Mucosa of descending colon (tissue), 3 donors: ENCODE data around the gene ASTL. TPM values are rescaled to one million over a fixed set of nuclear protein-coding genes. Genes with fewer than 3 reads are reported as not detected.
"Not testable (repeated sequence)": the region's sequence is repeated elsewhere in the genome, so short reads cannot be mapped to it uniquely, and the experiment has no call there.

Experiments
- ATAC-seq: fragments of 200-7000 bp; cut with Tn5 transposase; one replicate; pipeline ENCODE4 v1.9.1; 2020; ENCODE audit warnings: mild to moderate bottlenecking, moderate library complexity
- DNase-seq, 3 donors: peaks; one replicate each; pipeline ENCODE4 v3.0.0-alpha.2; 2020
- H3K36me3 ChIP-seq: fragments of 200-600 bp; one replicate; pipeline ENCODE4 v1.8.0; 2021; ENCODE audit warnings: low read depth, mild to moderate bottlenecking
- H3K4me1 ChIP-seq: fragments of 200-600 bp; one replicate; pipeline ENCODE4 v1.8.0; 2021; ENCODE audit warnings: low read depth, mild to moderate bottlenecking
- H3K4me3 ChIP-seq: fragments of 200-600 bp; one replicate; pipeline ENCODE4 v1.8.0; 2021; ENCODE audit warnings: mild to moderate bottlenecking
- H3K9me3 ChIP-seq: fragments of 200-600 bp; one replicate; pipeline ENCODE4 v1.8.0; 2021; ENCODE audit warnings: mild to moderate bottlenecking
- CTCF ChIP-seq: fragments of 200-600 bp; IDR thresholded peaks from one replicate; pipeline ENCODE4 v1.8.0; 2022; ENCODE audit warnings: antibody characterized with exemption, mild to moderate bottlenecking
- intact Hi-C, 2 donors: fragments of 100-400 bp; cut with DNase I in 1 of 2; cut with micrococcal nuclease in 1 of 2; formaldehyde crosslinking; loops; one replicate each; pipeline versions ENCODE4 v1.11.0 to v1.11.1; 2022; cut with DNase I, micrococcal nuclease
- total RNA-seq, 3 donors: library from RNA; stranded (reverse); fragmentation: NEBNext Ultra II Directional in 2 of 3; extraction: Animal tissue kit (Norgen Biotek cat#: 25700) in 2 of 3; gene quantifications; one replicate each; pipeline versions ENCODE4 v1.2.1 to v1.2.4, GENCODE V29; 2021 to 2023
- donor health status: DM: no; HTN: no; CAD: no; lungs with moderate emphysema.
- donor health status: DM: no; HTN: no; CAD: no.
- donor health status: DM: no; HTN: yes; CAD: no.

ASTL gene
- total RNA-seq, 3 donors from 2014 or later = not detected

- peak; percentile 70 for ATAC-seq
- H3K4me3 ChIP-seq = no peak overlapping the region
- H3K4me1 ChIP-seq = no peaks in the 10 kb centered on the region
- no peak for TF ChIP-seq CTCF
- intact Hi-C loops = no loop called here
- no peaks in the 10 kb centered on the region for H3K9me3 ChIP-seq
- H3K36me3 ChIP-seq = no peaks in the 10 kb centered on the region
- DNase-seq = peak in 1 of 3 donors; percentile 76
Observed at GRCh38 chr2:96164459-96165184, 26.3 kb upstream of the ASTL start.

GRCh38 chr2:96163768-96164429 is 25.6 kb upstream of the ASTL start:
- Histone ChIP-seq H3K4me3 (no peak overlapping the region), H3K9me3 (no peaks in the 10 kb centered on the region), H3K4me1 (no peaks in the 10 kb centered on the region), H3K36me3 (no peaks in the 10 kb centered on the region)
- TF ChIP-seq CTCF = no peak
- DNase-seq (peak in 1 of 3 donors; percentile 82), ATAC-seq (peak; percentile 73)
- intact Hi-C loops = no loop called here

GRCh38 chr2:96163415-96163767 is 25.1 kb upstream of the ASTL start:
- intact Hi-C loops = no loop called here
- DNase-seq (no peak), ATAC-seq (no peak)
- Histone ChIP-seq H3K9me3 (no peaks in the 10 kb centered on the region), H3K4me3 (no peak overlapping the region), H3K4me1 (no peaks in the 10 kb centered on the region), H3K36me3 (no peaks in the 10 kb centered on the region)
- no peak for TF ChIP-seq CTCF

GRCh38 chr2:96161898-96162297 is 23.6 kb upstream of the ASTL start:
- H3K4me3 ChIP-seq = no peak overlapping the region
- H3K36me3 ChIP-seq = no peaks in the 10 kb centered on the region
- ATAC-seq (peak; percentile 64), DNase-seq (peak in 1 of 3 donors; percentile 29)
- no peaks in the 10 kb centered on the region for H3K4me1 ChIP-seq
- no peaks in the 10 kb centered on the region for H3K9me3 ChIP-seq
- no peak for TF ChIP-seq CTCF
- intact Hi-C loops = no loop called here

GRCh38 chr2:96160366-96160765 is 22.1 kb upstream of the ASTL start:
- DNase-seq, H3K4me1 ChIP-seq, intact Hi-C loops, H3K36me3 ChIP-seq, H3K4me3 ChIP-seq, ATAC-seq, H3K9me3 ChIP-seq: not testable (repeated sequence)

- DNase-seq = no peak
- no peak for ATAC-seq
- intact Hi-C loops = no loop called here
- TF ChIP-seq CTCF = no peak
- Histone ChIP-seq H3K9me3 (no peaks in the 10 kb centered on the region), H3K36me3 (no peaks in the 10 kb centered on the region), H3K4me3 (no peak overlapping the region), H3K4me1 (no peaks in the 10 kb centered on the region)
Observed at GRCh38 chr2:96159084-96159830, 21.0 kb upstream of the ASTL start.
